Cardiac fibroblast (primary cell): ENCODE data around the gene GPRC6A.

Experiments used
- DNase-seq, 2 donors: peaks; one replicate each; pipeline versions ENCODE4 v3.0.0 to v3.0.0-alpha.2; 2010; ENCODE audit warnings: low read depth in 2 of 2
- H3K4me3 ChIP-seq, 2 donors: replicated peaks in 1 of 2; 1 replicate in 1 of 2; 2 replicates in 1 of 2; pipeline ENCODE4 v1.5.1; 2011; ENCODE audit warnings: low read depth in 2 of 2, low read length in 2 of 2, mild to moderate bottlenecking in 2 of 2, moderate library complexity in 1 of 2
- CTCF ChIP-seq: IDR thresholded peaks from one replicate; pipeline ENCODE4 v1.5.1; 2011; ENCODE audit warnings: low read depth, mild to moderate bottlenecking, low read length, inconsistent platforms

Gene GPRC6A

GRCh38 chr6:116764961-116765841 is 63.7 kb downstream of the GPRC6A start, which contains the start of gene FAM162B:
TSS of gene FAM162B (minus strand) at chr6:116765719. CDS start at chr6:116765576, 143 bp downstream.
- TF ChIP-seq CTCF, result no peak
- DNase-seq, result peak; percentile 16 to 51
- peak within 1 kb of the TSS; percentile 47 to 69 for H3K4me3 ChIP-seq

GRCh38 chr6:116764629-116764960 is 64.3 kb downstream of the GPRC6A start:
- TF ChIP-seq CTCF, result no peak
- peak overlapping the region; percentile 47 to 69 for H3K4me3 ChIP-seq
- peak in 1 of 2 donors; percentile 54 for DNase-seq

GRCh38 chr6:116763906-116764628 is 64.8 kb downstream of the GPRC6A start:
- no peak for TF ChIP-seq CTCF
- DNase-seq, result peak in 1 of 2 donors; percentile 65
- peak overlapping the region in 1 of 2 donors; percentile 69 for H3K4me3 ChIP-seq

GRCh38 chr6:116763048-116763447 is 65.8 kb downstream of the GPRC6A start:
- no peak overlapping the region for H3K4me3 ChIP-seq

GRCh38 chr6:116762235-116762634 is 66.6 kb downstream of the GPRC6A start:
- no peak for TF ChIP-seq CTCF
- no peak overlapping the region for H3K4me3 ChIP-seq
- DNase-seq, result no peak

More at GRCh38 chr6:116763048-116763447, 65.8 kb downstream of the GPRC6A start:
- DNase-seq, result no peak
- no peak for TF ChIP-seq CTCF

- DNase-seq, result peak in 1 of 2 donors; percentile 29
These were observed 67.1 kb downstream of the GPRC6A start for GRCh38 chr6:116761779-116762178.

More at GRCh38 chr6:116761779-116762178, 67.1 kb downstream of the GPRC6A start:
- TF ChIP-seq CTCF, result no peak
- H3K4me3 ChIP-seq, result no peak overlapping the region
